ENCODE measurements around the gene ADAMTSL1.

ADAMTSL1 gene

DNA sequence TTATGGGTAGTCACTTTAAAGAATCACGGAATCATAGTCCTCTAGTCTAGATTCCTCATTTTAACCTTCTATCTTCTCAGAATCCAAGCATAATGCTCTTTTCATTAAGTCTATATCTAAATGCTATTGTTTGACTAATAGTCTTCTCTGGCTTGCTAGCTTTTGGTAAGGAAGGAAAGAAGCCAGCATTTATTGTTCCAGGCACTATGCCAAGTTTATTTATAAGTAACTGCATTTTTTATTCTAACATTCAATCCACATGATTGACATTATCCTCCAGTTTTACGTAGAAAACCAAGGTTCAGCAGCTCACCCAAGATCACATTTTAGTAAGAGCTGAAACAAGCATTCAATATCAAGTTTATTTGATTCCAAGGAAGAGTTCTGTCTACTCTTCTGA lies 304.9 kb downstream of the ADAMTSL1 start:
- ChIA-PET CTCF (no interaction called here), POLR2A (no interaction called here)
- TF ChIP-seq L3MBTL2 (conservative IDR thresholded peaks at IDR 0.05) = no peak
- TF ChIP-seq TARDBP (IDR thresholded peaks at IDR 0.05) = no peak
- TF ChIP-seq ELF4 (IDR thresholded peaks at IDR 0.05) = no peak
- TF ChIP-seq CTBP1 (IDR thresholded peaks at IDR 0.05; ENCODE audit: borderline replicate concordance) = no peak
- no peak for TF ChIP-seq HDGF (IDR thresholded peaks at IDR 0.05; ENCODE audit: borderline replicate concordance)
- TF ChIP-seq NFRKB (IDR thresholded peaks at IDR 0.05) = no peak
- no peak for TF ChIP-seq SP1 (IDR thresholded peaks at IDR 0.05)
- no peak for TF ChIP-seq BHLHE40 (IDR thresholded peaks at IDR 0.05; ENCODE audit: borderline replicate concordance)
- TF ChIP-seq FOXM1 (IDR thresholded peaks at IDR 0.05; ENCODE audit: borderline replicate concordance) = no peak
- no peak for TF ChIP-seq FOXA1 (IDR thresholded peaks at IDR 0.05)
- TF ChIP-seq ZNF384 (IDR thresholded peaks at IDR 0.05) = no peak
- no peak for TF ChIP-seq ARNT (IDR thresholded peaks at IDR 0.05)
- TF ChIP-seq, protein P1, sequence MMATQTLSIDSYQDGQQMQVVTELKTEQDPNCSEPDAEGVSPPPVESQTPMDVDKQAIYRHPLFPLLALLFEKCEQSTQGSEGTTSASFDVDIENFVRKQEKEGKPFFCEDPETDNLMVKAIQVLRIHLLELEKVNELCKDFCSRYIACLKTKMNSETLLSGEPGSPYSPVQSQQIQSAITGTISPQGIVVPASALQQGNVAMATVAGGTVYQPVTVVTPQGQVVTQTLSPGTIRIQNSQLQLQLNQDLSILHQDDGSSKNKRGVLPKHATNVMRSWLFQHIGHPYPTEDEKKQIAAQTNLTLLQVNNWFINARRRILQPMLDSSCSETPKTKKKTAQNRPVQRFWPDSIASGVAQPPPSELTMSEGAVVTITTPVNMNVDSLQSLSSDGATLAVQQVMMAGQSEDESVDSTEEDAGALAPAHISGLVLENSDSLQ (IDR thresholded peaks at IDR 0.05) = no peak
- no peak for TF ChIP-seq SUZ12 (IDR thresholded peaks at IDR 0.05)
- no peak for TF ChIP-seq LEF1 (IDR thresholded peaks at IDR 0.05; ENCODE audit: borderline replicate concordance)
- no peak for DNase-seq (ENCODE audit: extremely low spot score)

DNA sequence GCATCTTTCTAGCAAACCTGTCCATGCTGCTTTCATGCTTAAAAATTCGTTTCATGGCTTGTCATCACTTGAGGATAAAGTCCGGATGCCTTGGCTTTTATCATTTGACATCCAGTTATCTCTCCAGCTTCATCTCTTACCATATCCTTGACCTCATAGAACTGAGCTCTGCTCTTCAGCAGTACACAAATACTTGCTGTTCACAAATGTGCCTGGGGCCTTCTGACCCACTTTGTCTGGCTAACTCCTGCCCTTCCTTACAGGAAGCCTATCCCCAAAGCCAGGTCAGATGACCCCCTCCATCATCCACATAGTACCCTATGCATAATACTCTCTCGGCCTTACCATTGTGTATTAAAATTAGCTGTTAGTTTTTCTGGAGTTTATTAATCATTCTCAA lies 310.0 kb downstream of the ADAMTSL1 start:
- POLR2A ChIA-PET = no interaction called here
- DNase-seq (ENCODE audit: extremely low spot score) = no peak
- TF ChIP-seq FOXA1 (IDR thresholded peaks at IDR 0.05) (no peak), HDGF (IDR thresholded peaks at IDR 0.05; ENCODE audit: borderline replicate concordance) (no peak), CTBP1 (IDR thresholded peaks at IDR 0.05; ENCODE audit: borderline replicate concordance) (no peak), LEF1 (IDR thresholded peaks at IDR 0.05; ENCODE audit: borderline replicate concordance) (no peak), SUZ12 (IDR thresholded peaks at IDR 0.05) (no peak), ARNT (IDR thresholded peaks at IDR 0.05) (no peak), NFRKB (IDR thresholded peaks at IDR 0.05) (no peak), ZNF384 (IDR thresholded peaks at IDR 0.05) (no peak), BHLHE40 (IDR thresholded peaks at IDR 0.05; ENCODE audit: borderline replicate concordance) (no peak), TARDBP (IDR thresholded peaks at IDR 0.05) (no peak), SP1 (IDR thresholded peaks at IDR 0.05) (no peak), FOXM1 (IDR thresholded peaks at IDR 0.05; ENCODE audit: borderline replicate concordance) (no peak), ELF4 (IDR thresholded peaks at IDR 0.05) (no peak), FOXK2 (IDR thresholded peaks at IDR 0.05) (no peak)
- TF ChIP-seq, protein P1 (IDR thresholded peaks at IDR 0.05) = no peak
- CTCF ChIA-PET = no interaction called here

DNA sequence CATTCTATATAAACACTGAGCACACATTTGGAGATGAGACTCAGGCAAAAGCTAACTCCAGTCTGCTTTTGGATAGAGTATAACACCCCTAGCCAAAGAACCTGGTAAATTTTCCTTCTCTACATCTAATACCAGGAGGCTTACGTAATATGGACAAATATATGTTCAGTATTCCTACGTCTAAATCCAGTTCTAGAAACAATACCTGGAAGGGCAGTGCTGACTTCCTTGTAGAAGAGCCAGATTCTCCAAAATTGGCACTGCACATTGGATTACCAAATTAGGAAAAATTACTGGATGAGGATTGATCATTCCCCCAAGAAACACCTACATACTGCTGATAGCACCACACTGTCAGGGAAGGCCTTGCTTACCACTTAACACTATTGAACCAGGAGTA lies 311.7 kb downstream of the ADAMTSL1 start:
- CTCF ChIA-PET = no interaction called here
- POLR2A ChIA-PET = no interaction called here
- TF ChIP-seq, protein P1 (IDR thresholded peaks at IDR 0.05) = no peak
- DNase-seq (ENCODE audit: extremely low spot score) = no peak

DNA sequence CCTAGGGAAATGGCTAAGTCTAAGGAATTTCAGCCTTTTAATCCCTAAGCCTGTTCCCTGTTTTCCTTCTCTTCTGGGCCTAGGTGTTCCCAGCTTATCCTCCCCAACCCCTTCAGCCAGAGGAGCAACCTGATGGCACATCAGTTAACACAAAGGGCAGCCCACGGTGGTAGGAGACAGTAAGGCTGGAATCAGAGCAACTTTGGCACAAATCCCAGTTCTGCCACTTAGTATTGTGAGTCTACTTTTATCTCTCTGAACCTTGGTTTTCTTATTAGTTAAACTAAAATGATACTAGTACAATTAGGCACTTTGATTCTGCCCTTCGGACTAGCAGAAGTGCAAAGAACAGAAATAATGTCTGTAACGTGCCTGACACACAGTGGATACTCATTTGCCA lies 312.2 kb downstream of the ADAMTSL1 start:
- no peak for DNase-seq (ENCODE audit: extremely low spot score)
- ChIA-PET POLR2A (no interaction called here), CTCF (no interaction called here)
- TF ChIP-seq FOXM1 (IDR thresholded peaks at IDR 0.05; ENCODE audit: borderline replicate concordance) (no peak), BHLHE40 (IDR thresholded peaks at IDR 0.05; ENCODE audit: borderline replicate concordance) (no peak), HDGF (IDR thresholded peaks at IDR 0.05; ENCODE audit: borderline replicate concordance) (no peak), SUZ12 (IDR thresholded peaks at IDR 0.05) (no peak)

DNA sequence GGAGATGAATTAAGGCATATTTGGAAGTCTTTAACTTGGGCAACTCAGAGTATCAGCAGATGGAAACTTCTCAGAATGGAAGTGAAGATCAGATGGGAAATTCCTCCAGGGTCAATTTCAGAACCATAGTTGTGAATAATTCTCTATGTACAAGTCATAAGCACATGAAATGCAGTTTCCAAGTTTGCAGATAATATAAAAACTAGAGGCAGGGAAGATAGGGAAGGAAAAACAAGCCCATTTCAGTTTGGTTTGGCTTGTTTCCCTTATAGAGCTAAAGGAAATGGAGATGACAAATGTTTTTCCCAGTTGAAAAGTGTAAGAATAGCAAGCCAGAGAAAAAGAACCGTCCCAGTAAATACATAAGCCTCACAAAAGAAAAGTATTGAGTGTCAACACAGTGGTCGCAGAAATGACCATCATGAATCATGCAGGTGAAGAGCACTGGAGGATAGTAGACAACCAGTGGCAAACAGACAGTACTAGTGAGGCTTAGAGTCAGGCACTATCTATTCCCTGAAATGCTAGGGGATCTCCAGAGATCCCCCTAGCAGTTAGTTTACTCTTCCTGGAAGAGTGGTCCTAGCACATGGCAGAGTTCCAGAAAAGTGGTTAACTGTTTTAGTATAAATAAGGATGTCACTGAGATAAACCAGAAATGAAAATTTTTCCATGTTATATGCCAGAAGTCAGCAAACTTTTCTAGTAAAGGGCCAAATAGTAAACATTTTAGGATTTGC lies 313.1 kb downstream of the ADAMTSL1 start:
- ChIA-PET POLR2A (no interaction called here), CTCF (no interaction called here)
- DNase-seq (ENCODE audit: extremely low spot score) = no peak
- no peak for TF ChIP-seq L3MBTL2 (conservative IDR thresholded peaks at IDR 0.05)
- no peak for TF ChIP-seq SP1 (IDR thresholded peaks at IDR 0.05)
- no peak for TF ChIP-seq SUZ12 (IDR thresholded peaks at IDR 0.05)
- no peak for TF ChIP-seq FOXM1 (IDR thresholded peaks at IDR 0.05; ENCODE audit: borderline replicate concordance)
- TF ChIP-seq ARNT (IDR thresholded peaks at IDR 0.05) = no peak
- TF ChIP-seq HDGF (IDR thresholded peaks at IDR 0.05; ENCODE audit: borderline replicate concordance) = no peak
- no peak for TF ChIP-seq FOXA1 (IDR thresholded peaks at IDR 0.05)
- TF ChIP-seq ELF4 (IDR thresholded peaks at IDR 0.05) = no peak
- no peak for TF ChIP-seq LEF1 (IDR thresholded peaks at IDR 0.05; ENCODE audit: borderline replicate concordance)

DNA sequence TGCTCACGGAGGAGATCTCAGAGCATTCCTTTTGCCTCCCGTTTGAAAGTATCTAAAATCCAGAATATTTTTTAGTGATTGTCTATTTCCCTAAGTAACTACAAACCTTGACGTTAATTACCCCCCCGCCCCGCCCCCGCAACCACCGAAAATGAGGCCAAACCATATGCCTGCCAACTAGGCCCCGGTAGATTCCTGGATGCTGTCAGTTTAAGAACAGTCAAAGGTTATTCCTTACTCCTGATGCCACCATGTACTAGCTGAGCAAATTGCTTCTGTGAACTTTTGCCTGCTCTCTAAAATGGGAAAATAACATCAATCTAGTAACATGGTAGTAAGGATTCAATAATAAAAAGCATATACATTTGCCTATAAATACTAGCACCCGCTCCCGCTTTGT lies 314.3 kb downstream of the ADAMTSL1 start:
- TF ChIP-seq TARDBP (IDR thresholded peaks at IDR 0.05) = no peak
- no peak for TF ChIP-seq SP1 (IDR thresholded peaks at IDR 0.05)
- no peak for TF ChIP-seq CTBP1 (IDR thresholded peaks at IDR 0.05; ENCODE audit: borderline replicate concordance)
- TF ChIP-seq NFRKB (IDR thresholded peaks at IDR 0.05) = no peak
- TF ChIP-seq ZNF384 (IDR thresholded peaks at IDR 0.05) = no peak
- no peak for TF ChIP-seq FOXK2 (IDR thresholded peaks at IDR 0.05)
- TF ChIP-seq HDGF (IDR thresholded peaks at IDR 0.05; ENCODE audit: borderline replicate concordance) = no peak
- no peak for TF ChIP-seq LEF1 (IDR thresholded peaks at IDR 0.05; ENCODE audit: borderline replicate concordance)
- TF ChIP-seq FOXM1 (IDR thresholded peaks at IDR 0.05; ENCODE audit: borderline replicate concordance) = no peak
- TF ChIP-seq ELF4 (IDR thresholded peaks at IDR 0.05) = no peak
- no peak for TF ChIP-seq BHLHE40 (IDR thresholded peaks at IDR 0.05; ENCODE audit: borderline replicate concordance)
- TF ChIP-seq FOXA1 (IDR thresholded peaks at IDR 0.05) = no peak
- TF ChIP-seq L3MBTL2 (conservative IDR thresholded peaks at IDR 0.05) = no peak
- TF ChIP-seq, protein P1 (IDR thresholded peaks at IDR 0.05) = no peak
- no peak for TF ChIP-seq SUZ12 (IDR thresholded peaks at IDR 0.05)
- POLR2A ChIA-PET = no interaction called here
- no peak for DNase-seq (ENCODE audit: extremely low spot score)
- CTCF ChIA-PET = no interaction called here

All from HEK293T (cell line).